ENCODE data around the gene DLGAP4.

The DLGAP4 gene, protein sequence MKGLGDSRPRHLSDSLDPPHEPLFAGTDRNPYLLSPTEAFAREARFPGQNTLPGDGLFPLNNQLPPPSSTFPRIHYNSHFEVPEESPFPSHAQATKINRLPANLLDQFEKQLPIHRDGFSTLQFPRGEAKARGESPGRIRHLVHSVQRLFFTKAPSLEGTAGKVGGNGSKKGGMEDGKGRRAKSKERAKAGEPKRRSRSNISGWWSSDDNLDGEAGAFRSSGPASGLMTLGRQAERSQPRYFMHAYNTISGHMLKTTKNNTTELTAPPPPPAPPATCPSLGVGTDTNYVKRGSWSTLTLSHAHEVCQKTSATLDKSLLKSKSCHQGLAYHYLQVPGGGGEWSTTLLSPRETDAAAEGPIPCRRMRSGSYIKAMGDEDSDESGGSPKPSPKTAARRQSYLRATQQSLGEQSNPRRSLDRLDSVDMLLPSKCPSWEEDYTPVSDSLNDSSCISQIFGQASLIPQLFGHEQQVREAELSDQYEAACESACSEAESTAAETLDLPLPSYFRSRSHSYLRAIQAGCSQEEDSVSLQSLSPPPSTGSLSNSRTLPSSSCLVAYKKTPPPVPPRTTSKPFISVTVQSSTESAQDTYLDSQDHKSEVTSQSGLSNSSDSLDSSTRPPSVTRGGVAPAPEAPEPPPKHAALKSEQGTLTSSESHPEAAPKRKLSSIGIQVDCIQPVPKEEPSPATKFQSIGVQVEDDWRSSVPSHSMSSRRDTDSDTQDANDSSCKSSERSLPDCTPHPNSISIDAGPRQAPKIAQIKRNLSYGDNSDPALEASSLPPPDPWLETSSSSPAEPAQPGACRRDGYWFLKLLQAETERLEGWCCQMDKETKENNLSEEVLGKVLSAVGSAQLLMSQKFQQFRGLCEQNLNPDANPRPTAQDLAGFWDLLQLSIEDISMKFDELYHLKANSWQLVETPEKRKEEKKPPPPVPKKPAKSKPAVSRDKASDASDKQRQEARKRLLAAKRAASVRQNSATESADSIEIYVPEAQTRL

DNA sequence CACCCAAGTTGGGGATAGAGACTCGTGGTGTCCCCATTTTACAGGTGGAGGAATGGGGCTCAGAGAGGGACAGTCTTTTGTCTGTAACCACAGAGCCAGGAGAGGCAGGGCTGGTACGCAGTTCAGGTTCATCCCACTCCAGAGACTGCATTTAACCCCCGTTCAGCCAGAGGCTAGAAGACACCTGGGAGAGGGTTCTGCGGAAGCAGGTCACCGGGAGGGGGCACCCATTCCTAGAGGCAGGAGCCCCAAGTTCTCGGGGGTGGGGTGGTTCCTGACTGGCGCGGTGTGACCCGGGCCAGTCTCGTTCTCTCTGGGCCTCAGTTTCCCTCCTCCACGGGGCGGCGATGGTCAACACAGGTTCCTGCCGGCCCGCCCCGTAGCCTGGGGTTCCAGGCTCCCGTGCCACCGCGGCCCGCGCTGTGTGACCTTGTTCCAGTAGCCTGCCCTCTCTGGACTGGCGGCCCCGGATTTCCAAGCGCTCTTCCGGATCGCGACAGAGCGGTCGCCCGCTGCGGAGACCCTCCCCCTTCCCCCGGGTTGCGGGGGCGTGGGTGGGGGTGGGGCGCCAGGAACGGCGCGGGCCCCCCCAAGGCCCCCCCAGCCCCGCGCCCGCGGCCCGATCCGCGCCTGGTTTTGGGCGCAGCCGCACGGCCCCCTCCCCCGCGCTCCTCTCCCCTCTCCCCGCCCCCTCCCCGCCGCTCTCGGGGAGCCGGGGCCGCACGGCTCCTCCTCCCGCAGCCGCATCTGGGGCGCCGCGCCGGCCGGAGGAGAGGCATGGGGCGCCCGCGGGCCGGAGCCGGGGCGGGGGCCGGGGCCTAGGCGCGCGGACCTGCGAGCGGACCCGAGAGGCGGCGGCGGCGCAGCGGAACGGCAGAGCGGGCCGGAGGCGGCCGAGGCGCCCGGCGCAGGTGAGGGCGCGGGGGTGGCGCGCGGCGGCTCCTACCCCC lies at the start of gene DLGAP4:
DLGAP4 (plus strand) TSS at position 738 of the 950 bp plus-strand sequence. CDS start 125,379 bp downstream, outside the sequence.
- peak; percentile 9 for DNase-seq (ENCODE audit: low spot score)
- TF ChIP-seq, protein P1, sequence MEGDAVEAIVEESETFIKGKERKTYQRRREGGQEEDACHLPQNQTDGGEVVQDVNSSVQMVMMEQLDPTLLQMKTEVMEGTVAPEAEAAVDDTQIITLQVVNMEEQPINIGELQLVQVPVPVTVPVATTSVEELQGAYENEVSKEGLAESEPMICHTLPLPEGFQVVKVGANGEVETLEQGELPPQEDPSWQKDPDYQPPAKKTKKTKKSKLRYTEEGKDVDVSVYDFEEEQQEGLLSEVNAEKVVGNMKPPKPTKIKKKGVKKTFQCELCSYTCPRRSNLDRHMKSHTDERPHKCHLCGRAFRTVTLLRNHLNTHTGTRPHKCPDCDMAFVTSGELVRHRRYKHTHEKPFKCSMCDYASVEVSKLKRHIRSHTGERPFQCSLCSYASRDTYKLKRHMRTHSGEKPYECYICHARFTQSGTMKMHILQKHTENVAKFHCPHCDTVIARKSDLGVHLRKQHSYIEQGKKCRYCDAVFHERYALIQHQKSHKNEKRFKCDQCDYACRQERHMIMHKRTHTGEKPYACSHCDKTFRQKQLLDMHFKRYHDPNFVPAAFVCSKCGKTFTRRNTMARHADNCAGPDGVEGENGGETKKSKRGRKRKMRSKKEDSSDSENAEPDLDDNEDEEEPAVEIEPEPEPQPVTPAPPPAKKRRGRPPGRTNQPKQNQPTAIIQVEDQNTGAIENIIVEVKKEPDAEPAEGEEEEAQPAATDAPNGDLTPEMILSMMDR (IDR thresholded peaks at IDR 0.05), result no peak
- Histone ChIP-seq H3K4me3 (peak within 1 kb of the TSS; percentile 68), H3K27ac (no peak within 1 kb of the TSS)

DNA sequence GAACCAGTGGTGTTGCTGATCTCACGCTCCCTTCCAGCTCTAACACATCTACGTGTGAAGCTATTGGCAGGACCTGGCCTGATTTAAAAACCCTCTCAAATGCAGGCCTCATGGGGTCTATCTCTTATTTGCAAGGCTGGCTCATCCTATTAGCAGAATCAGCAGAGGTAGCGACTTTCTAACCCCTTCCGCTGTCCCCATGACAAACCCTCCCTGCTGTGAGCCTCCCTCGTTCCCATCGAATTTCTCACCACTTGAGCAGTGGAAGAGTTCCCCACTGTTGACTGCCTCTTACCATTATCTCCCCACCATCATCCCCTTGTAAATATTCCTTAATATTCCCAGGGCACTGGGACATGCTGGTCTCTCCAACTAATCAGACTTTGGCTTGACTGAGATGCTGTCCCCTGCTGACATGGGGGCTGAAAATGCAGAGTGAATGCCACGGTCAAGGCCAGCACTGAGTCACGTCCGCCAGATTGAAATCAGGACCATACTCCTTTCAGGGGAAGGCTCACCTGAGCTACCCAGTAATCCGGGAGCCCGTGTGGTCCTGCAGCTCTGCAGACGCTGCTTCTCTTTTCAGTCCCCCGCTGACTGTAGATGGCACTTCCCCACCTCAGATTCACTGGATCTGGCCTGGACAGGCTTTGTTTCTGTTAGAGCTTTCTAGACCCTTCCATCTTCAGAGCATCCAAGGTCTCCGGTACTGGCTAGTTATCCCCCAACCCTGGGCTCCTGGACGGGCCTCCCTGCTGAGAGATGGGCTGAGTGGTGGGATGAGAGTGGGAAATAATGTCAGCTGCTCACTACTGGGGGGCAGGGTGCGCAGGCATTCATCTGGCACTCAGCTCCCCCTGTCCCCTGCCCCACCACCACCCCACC lies 46.7 kb upstream of the DLGAP4 start:
- TF ChIP-seq, protein P1 (IDR thresholded peaks at IDR 0.05), result no peak
- H3K27ac ChIP-seq, result no peak overlapping the region
- DNase-seq (ENCODE audit: low spot score), result no peak
- H3K4me3 ChIP-seq, result no peak overlapping the region

DNA sequence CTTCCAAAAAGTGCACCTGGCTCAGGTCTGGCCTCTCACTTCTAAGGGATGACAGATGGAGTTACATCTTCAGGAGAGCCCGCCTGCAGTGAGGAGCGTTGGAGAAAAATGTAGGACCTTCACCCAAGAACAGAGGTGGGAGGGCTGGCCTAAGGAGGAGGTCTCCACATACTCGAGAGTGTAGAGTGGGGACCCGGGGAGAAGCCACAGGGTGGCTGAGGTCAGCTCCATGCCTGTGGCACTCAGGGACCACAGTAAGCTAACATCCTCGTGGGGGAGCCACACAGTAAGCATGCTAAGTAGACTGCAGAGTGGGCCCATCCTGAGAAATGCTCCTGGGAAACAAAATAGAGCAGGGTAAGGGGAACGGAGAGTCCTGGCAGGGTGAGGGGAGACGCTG lies 45.8 kb upstream of the DLGAP4 start:
- Histone ChIP-seq H3K27ac (no peak overlapping the region), H3K4me3 (no peak overlapping the region)
- TF ChIP-seq, protein P1 (IDR thresholded peaks at IDR 0.05), result no peak
- DNase-seq (ENCODE audit: low spot score), result no peak

GRCh38 chr20:36261389-36262105 lies 44.6 kb upstream of the DLGAP4 start:
- no peak for DNase-seq (ENCODE audit: low spot score)
- TF ChIP-seq, protein P1 (IDR thresholded peaks at IDR 0.05), result no peak
- no peak overlapping the region for H3K27ac ChIP-seq
- no peak overlapping the region for H3K4me3 ChIP-seq

- Histone ChIP-seq H3K4me3 (no peak overlapping the region), H3K27ac (no peak overlapping the region)
- DNase-seq (ENCODE audit: low spot score), result no peak
- TF ChIP-seq, protein P1 (IDR thresholded peaks at IDR 0.05), result no peak
These were observed 43.7 kb upstream of the DLGAP4 start for GRCh38 chr20:36262440-36262839.
